Hepatocyte (in vitro differentiated cells): ENCODE measurements around the gene F7.
"Not testable (repeated sequence)": the region's sequence is repeated elsewhere in the genome, so short reads cannot be mapped to it uniquely, and the experiment has no call there.

Experiments
- CTCF ChIP-seq: fragments of 200-600 bp; sonication (generic); IDR thresholded peaks from 2 replicates; pipeline ENCODE4 v1.5.1; 2016; ENCODE audit warnings: antibody characterized with exemption, mild to moderate bottlenecking; ENCODE audit not compliant: poor library complexity
- EZH2 ChIP-seq: fragments of 200-600 bp; sonication (generic); IDR thresholded peaks from 2 replicates; pipeline ENCODE4 v1.6.1; 2016; ENCODE audit warnings: antibody characterized with exemption, mild to moderate bottlenecking, borderline replicate concordance
- EZH2phosphoT487 ChIP-seq: fragments of 200-600 bp; sonication (generic); IDR thresholded peaks from one replicate; pipeline ENCODE4 v1.6.1; 2018; ENCODE audit warnings: antibody characterized with exemption, mild to moderate bottlenecking, low read depth, moderate library complexity; ENCODE audit not compliant: unreplicated experiment, severe bottlenecking

DNA sequence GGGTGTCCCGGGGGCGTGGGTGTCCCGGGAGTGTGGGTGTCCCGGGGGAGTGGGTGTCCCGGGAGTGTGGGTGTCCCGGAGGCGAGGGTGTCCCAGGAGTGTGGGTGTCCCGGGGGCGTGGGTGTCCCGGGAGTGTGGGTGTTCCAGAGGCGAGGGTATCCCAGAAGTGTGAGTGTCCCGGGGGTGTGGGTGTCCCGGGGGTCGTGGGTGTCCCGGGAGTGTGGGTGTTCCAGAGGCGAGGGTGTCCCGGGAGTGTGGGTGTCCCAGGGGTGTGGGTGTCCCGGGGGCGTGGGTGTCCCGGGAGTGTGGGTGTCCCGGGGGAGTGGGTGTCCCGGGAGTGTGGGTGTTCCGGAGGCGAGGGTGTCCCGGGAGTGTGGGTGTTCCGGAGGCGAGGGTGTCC lies 2.9 kb downstream of the F7 start:
- not testable (repeated sequence) for TF ChIP-seq CTCF, EZH2, EZH2phosphoT487
